Calu3 (cell line): ENCODE data around the gene PTPRA. TPM values are rescaled to one million over a fixed set of nuclear protein-coding genes. Genes with fewer than 3 reads are reported as not detected.

Source experiments
- BruUV-seq: library from RNA; stranded (reverse); fragments of 400-500 nt; replicated peaks from 2 replicates; lab custom pipeline; 2021; lab: Mats Ljungman, UMichigan
- CTCF ChIA-PET: fragments of 300-600 bp; sonication (Branson Sonifier 250); formaldehyde crosslinking; loops from one replicate; lab custom pipeline; 2022; ENCODE audit warnings: antibody characterized with exemption; lab: Charles Lee
- DNase-seq: peaks from one replicate; pipeline ENCODE4 v3.0.0; 2022
- H3K27ac Mint-ChIP-seq: one replicate; pipeline ENCODE4 v1.8.0; 2022; ENCODE audit warnings: mixed read lengths; ENCODE audit not compliant: unreplicated experiment
- H3K27me3 Mint-ChIP-seq: one replicate; pipeline ENCODE4 v1.8.0; 2022; ENCODE audit warnings: mixed read lengths; ENCODE audit not compliant: unreplicated experiment
- H3K36me3 Mint-ChIP-seq: one replicate; pipeline ENCODE4 v1.8.0; 2022; ENCODE audit warnings: mild to moderate bottlenecking, moderate library complexity, mixed read lengths; ENCODE audit not compliant: insufficient read depth, unreplicated experiment
- H3K4me1 Mint-ChIP-seq: one replicate; pipeline ENCODE4 v1.8.0; 2022; ENCODE audit warnings: mild to moderate bottlenecking, low read depth, mixed read lengths; ENCODE audit not compliant: unreplicated experiment
- H3K4me3 Mint-ChIP-seq: one replicate; pipeline ENCODE4 v1.8.0; 2022; ENCODE audit warnings: mild to moderate bottlenecking, low read depth, moderate library complexity, mixed read lengths; ENCODE audit not compliant: unreplicated experiment
- H3K9me3 Mint-ChIP-seq: one replicate; pipeline ENCODE4 v1.8.0; 2022; ENCODE audit warnings: low read depth, mixed read lengths; ENCODE audit not compliant: unreplicated experiment
- CTCF ChIP-seq: fragments of 200-600 bp; IDR thresholded peaks from one replicate; pipeline ENCODE4 v1.8.0; 2022; ENCODE audit warnings: antibody characterized with exemption; ENCODE audit not compliant: unreplicated experiment
- intact Hi-C: fragments of 100-400 bp; cut with micrococcal nuclease; formaldehyde crosslinking; loops from one replicate; pipeline ENCODE4 v1.10.0; 2022; ENCODE audit not compliant: unreplicated experiment
- total RNA-seq: library from RNA; stranded (reverse); gene quantifications from 2 replicates; pipeline ENCODE4 v1.2.3, GENCODE V29; 2022

Gene PTPRA
- total RNA-seq, 1 experiment from 2014 or later, result 30.2 TPM

- intact Hi-C loops, result no loop called here
- no peak for TF ChIP-seq CTCF
- no peak for DNase-seq
- H3K27me3 Mint-ChIP-seq, result no peaks in the 10 kb centered on the region
- no peaks in the 10 kb centered on the region for H3K4me1 Mint-ChIP-seq
- no peak overlapping the region for H3K27ac Mint-ChIP-seq
- H3K9me3 Mint-ChIP-seq, result no peaks in the 10 kb centered on the region
- CTCF ChIA-PET, result no interaction called here
- no peaks in the 10 kb centered on the region for H3K36me3 Mint-ChIP-seq
- no TSS peak for BruUV-seq
- no peak overlapping the region for H3K4me3 Mint-ChIP-seq
Measured at GRCh38 chr20:2859330-2860121, 13.8 kb upstream of the PTPRA start.

GRCh38 chr20:2864626-2865025 lies 8.7 kb upstream of the PTPRA start:
- CTCF ChIA-PET, result no interaction called here
- no TSS peak for BruUV-seq

GRCh38 chr20:2865101-2865500 lies 8.2 kb upstream of the PTPRA start:
- TF ChIP-seq CTCF, result no peak
- BruUV-seq, result no TSS peak
- no peaks in the 10 kb centered on the region for H3K9me3 Mint-ChIP-seq
- no peaks in the 10 kb centered on the region for H3K27me3 Mint-ChIP-seq
- H3K4me3 Mint-ChIP-seq, result no peak overlapping the region
- DNase-seq, result no peak
- CTCF ChIA-PET, result no interaction called here
- intact Hi-C loops, result no loop called here
- peaks cover 3% of the 10 kb centered on the region for H3K36me3 Mint-ChIP-seq
- H3K4me1 Mint-ChIP-seq, result peaks cover 10% of the 10 kb centered on the region
- H3K27ac Mint-ChIP-seq, result no peak overlapping the region

More at GRCh38 chr20:2864626-2865025, 8.7 kb upstream of the PTPRA start:
- DNase-seq, result no peak
- intact Hi-C loops, result no loop called here
- no peak overlapping the region for H3K27ac Mint-ChIP-seq
- no peaks in the 10 kb centered on the region for H3K9me3 Mint-ChIP-seq
- no peak for TF ChIP-seq CTCF
- peaks cover 9% of the 10 kb centered on the region for H3K4me1 Mint-ChIP-seq
- no peak overlapping the region for H3K4me3 Mint-ChIP-seq
- no peaks in the 10 kb centered on the region for H3K27me3 Mint-ChIP-seq
- H3K36me3 Mint-ChIP-seq, result peaks cover 3% of the 10 kb centered on the region

GRCh38 chr20:2865630-2866029 lies 7.7 kb upstream of the PTPRA start:
- intact Hi-C loops, result no loop called here
- Mint-ChIP-seq H3K4me1 (peaks cover 15% of the 10 kb centered on the region), H3K27me3 (no peaks in the 10 kb centered on the region), H3K4me3 (no peak overlapping the region), H3K9me3 (no peaks in the 10 kb centered on the region), H3K27ac (no peak overlapping the region), H3K36me3 (peaks cover 3% of the 10 kb centered on the region)
- no TSS peak for BruUV-seq
- CTCF ChIA-PET, result no interaction called here
- DNase-seq, result no peak
- TF ChIP-seq CTCF, result no peak
